Skeletal muscle satellite cell (primary cell): ENCODE measurements around the gene MYBPC3.
"Not testable (repeated sequence)": the region's sequence is repeated elsewhere in the genome, so short reads cannot be mapped to it uniquely, and the experiment has no call there.

Source experiments
- H3K27me3 ChIP-seq: 2 replicates; pipeline ENCODE4 v1.7.0; 2013; ENCODE audit warnings: low read length; ENCODE audit not compliant: control insufficient read depth, insufficient read depth
- H3K36me3 ChIP-seq: 2 replicates; pipeline ENCODE4 v1.7.0; 2013; ENCODE audit warnings: mild to moderate bottlenecking, control low read depth, low read length; ENCODE audit not compliant: insufficient read depth
- H3K4me1 ChIP-seq: 2 replicates; pipeline ENCODE4 v1.7.0; 2013; ENCODE audit warnings: low read length; ENCODE audit not compliant: control insufficient read depth, insufficient read depth
- H3K4me2 ChIP-seq: 2 replicates; pipeline ENCODE4 v1.7.0; 2013; ENCODE audit warnings: mild to moderate bottlenecking, low read length
- H3K4me3 ChIP-seq: 2 replicates; pipeline ENCODE4 v1.7.0; 2013; ENCODE audit warnings: low read length
- H3K9ac ChIP-seq: 2 replicates; pipeline ENCODE4 v1.7.0; 2013; ENCODE audit warnings: mild to moderate bottlenecking, low read depth, low read length, moderate library complexity
- H3K9me3 ChIP-seq: replicated peaks from 2 replicates; pipeline ENCODE4 v1.7.0; 2013; ENCODE audit warnings: mild to moderate bottlenecking, control low read depth, low read length

MYBPC3 gene

GRCh38 chr11:47342036-47342803 is 10.3 kb downstream of the MYBPC3 start:
- no peaks in the 10 kb centered on the region for H3K9me3 ChIP-seq
- H3K4me1 ChIP-seq: no peaks in the 10 kb centered on the region
- peaks cover 26% of the 10 kb centered on the region for H3K27me3 ChIP-seq
- no peak overlapping the region for H3K9ac ChIP-seq
- no peaks in the 10 kb centered on the region for H3K36me3 ChIP-seq
- no peak overlapping the region for H3K4me3 ChIP-seq
- H3K4me2 ChIP-seq: no peak overlapping the region

- Histone ChIP-seq H3K36me3 (no peaks in the 10 kb centered on the region), H3K27me3 (peaks cover 22% of the 10 kb centered on the region), H3K4me2 (no peak overlapping the region), H3K4me1 (no peaks in the 10 kb centered on the region), H3K4me3 (no peak overlapping the region), H3K9ac (no peak overlapping the region), H3K9me3 (no peaks in the 10 kb centered on the region)
These were observed 11.3 kb downstream of the MYBPC3 start for GRCh38 chr11:47340980-47341775.

GRCh38 chr11:47340010-47340409 is 12.5 kb downstream of the MYBPC3 start:
- Histone ChIP-seq H3K4me1 (no peaks in the 10 kb centered on the region), H3K36me3 (no peaks in the 10 kb centered on the region), H3K9ac (no peak overlapping the region), H3K27me3 (peaks cover 10% of the 10 kb centered on the region), H3K4me3 (no peak overlapping the region), H3K9me3 (no peaks in the 10 kb centered on the region), H3K4me2 (no peak overlapping the region)

- Histone ChIP-seq H3K27me3 (peaks cover 6% of the 10 kb centered on the region), H3K9me3 (no peaks in the 10 kb centered on the region), H3K9ac (no peak overlapping the region), H3K36me3 (no peaks in the 10 kb centered on the region), H3K4me1 (no peaks in the 10 kb centered on the region), H3K4me3 (no peak overlapping the region), H3K4me2 (no peak overlapping the region)
These were observed 13.9 kb downstream of the MYBPC3 start for GRCh38 chr11:47338396-47339241.

- H3K36me3 ChIP-seq: no peaks in the 10 kb centered on the region
- no peak overlapping the region for H3K9ac ChIP-seq
- peaks cover 6% of the 10 kb centered on the region for H3K27me3 ChIP-seq
- H3K4me1 ChIP-seq: no peaks in the 10 kb centered on the region
- no peak overlapping the region for H3K4me3 ChIP-seq
- no peaks in the 10 kb centered on the region for H3K9me3 ChIP-seq
- no peak overlapping the region for H3K4me2 ChIP-seq
These were observed 15.1 kb downstream of the MYBPC3 start for GRCh38 chr11:47337229-47337924.

- Histone ChIP-seq H3K36me3 (no peaks in the 10 kb centered on the region), H3K27me3 (peaks cover 1% of the 10 kb centered on the region), H3K9ac (no peak overlapping the region), H3K4me2 (no peak overlapping the region), H3K4me3 (no peak overlapping the region), H3K9me3 (no peaks in the 10 kb centered on the region), H3K4me1 (no peaks in the 10 kb centered on the region)
These were observed 15.9 kb downstream of the MYBPC3 start for GRCh38 chr11:47336595-47336994.

- Histone ChIP-seq H3K4me2 (no peak overlapping the region), H3K36me3 (no peaks in the 10 kb centered on the region), H3K27me3 (no peaks in the 10 kb centered on the region), H3K9me3 (no peaks in the 10 kb centered on the region), H3K4me1 (no peaks in the 10 kb centered on the region), H3K4me3 (no peak overlapping the region), H3K9ac (no peak overlapping the region)
These were observed 16.8 kb downstream of the MYBPC3 start for GRCh38 chr11:47335733-47336132.

GRCh38 chr11:47334699-47335411 is 17.6 kb downstream of the MYBPC3 start:
- H3K9ac ChIP-seq: not testable (repeated sequence)

GRCh38 chr11:47333886-47334443 is 18.5 kb downstream of the MYBPC3 start:
- H3K36me3 ChIP-seq: peaks cover 10% of the 10 kb centered on the region
- no peak overlapping the region for H3K9ac ChIP-seq
- H3K27me3 ChIP-seq: no peaks in the 10 kb centered on the region
- no peaks in the 10 kb centered on the region for H3K4me1 ChIP-seq
- no peaks in the 10 kb centered on the region for H3K9me3 ChIP-seq
- H3K4me3 ChIP-seq: no peak overlapping the region
- H3K4me2 ChIP-seq: no peak overlapping the region

More at GRCh38 chr11:47334699-47335411, 17.6 kb downstream of the MYBPC3 start:
- H3K4me2 ChIP-seq, H3K9me3 ChIP-seq, H3K27me3 ChIP-seq, H3K36me3 ChIP-seq, H3K4me1 ChIP-seq, H3K4me3 ChIP-seq: not testable (repeated sequence)

GRCh38 chr11:47333526-47333845 is 19.0 kb downstream of the MYBPC3 start:
- Histone ChIP-seq H3K9me3 (no peaks in the 10 kb centered on the region), H3K9ac (no peak overlapping the region), H3K4me3 (no peak overlapping the region), H3K4me2 (no peak overlapping the region), H3K36me3 (peaks cover 14% of the 10 kb centered on the region), H3K27me3 (no peaks in the 10 kb centered on the region), H3K4me1 (no peaks in the 10 kb centered on the region)
